Osteoblast (primary cell): ENCODE measurements around the gene TTC39B. TPM values are rescaled to one million over a fixed set of nuclear protein-coding genes. Genes with fewer than 3 reads are reported as not detected.
A peak's percentile ranks its signal among the peaks of the same experiment; 100 is the strongest.

Source experiments
- DNase-seq: peaks from one replicate; pipeline ENCODE4 v3.0.0; 2011; ENCODE audit warnings: low spot score, mixed read lengths; ENCODE audit not compliant: insufficient read length; ENCODE audit errors: missing footprints
- H2AFZ ChIP-seq: 2 replicates; pipeline ENCODE4 v1.6.0; 2011; ENCODE audit warnings: mild to moderate bottlenecking, low read length
- H3K27ac ChIP-seq: 2 replicates; pipeline ENCODE4 v1.5.1; 2011; ENCODE audit warnings: mild to moderate bottlenecking, low read depth, low read length, moderate library complexity
- H3K27me3 ChIP-seq: 2 replicates; pipeline ENCODE4 v1.6.0; 2012; ENCODE audit warnings: mild to moderate bottlenecking, control low read depth, inconsistent platforms, low read length, moderate library complexity; ENCODE audit not compliant: insufficient read depth
- H3K36me3 ChIP-seq: 2 replicates; pipeline ENCODE4 v1.5.1; 2011; ENCODE audit warnings: mild to moderate bottlenecking, low read length, control low read depth, moderate library complexity; ENCODE audit not compliant: insufficient read depth
- H3K4me1 ChIP-seq: 2 replicates; pipeline ENCODE4 v1.5.1; 2011; ENCODE audit warnings: mild to moderate bottlenecking, low read length, control low read depth, moderate library complexity; ENCODE audit not compliant: insufficient read depth
- H3K4me2 ChIP-seq: 2 replicates; pipeline ENCODE4 v1.6.0; 2011; ENCODE audit warnings: mild to moderate bottlenecking, low read length; ENCODE audit not compliant: insufficient read depth
- H3K4me3 ChIP-seq: fragments of 200-600 bp; sonication (generic); 3 replicates; pipeline ENCODE4 v1.5.1; 2012; ENCODE audit warnings: mild to moderate bottlenecking, low read length, inconsistent platforms; ENCODE audit not compliant: insufficient read depth
- H3K79me2 ChIP-seq: 2 replicates; pipeline ENCODE4 v1.6.0; 2012; ENCODE audit warnings: mild to moderate bottlenecking, low read length, control low read depth, inconsistent platforms; ENCODE audit not compliant: insufficient read depth
- H3K9me3 ChIP-seq: 2 replicates; pipeline ENCODE4 v1.5.1; 2011; ENCODE audit warnings: low read depth, low read length, control low read depth
- H4K20me1 ChIP-seq: 2 replicates; pipeline ENCODE4 v1.6.0; 2012; ENCODE audit warnings: mild to moderate bottlenecking, low read length, control low read depth; ENCODE audit not compliant: insufficient read depth
- CTCF ChIP-seq: IDR thresholded peaks from 2 replicates; pipeline ENCODE4 v1.5.1; 2011; ENCODE audit warnings: mild to moderate bottlenecking, low read depth, low read length, moderate library complexity; ENCODE audit errors: extremely low read depth
- total RNA-seq: library from RNA; depleted of rRNA; stranded (reverse); fragments of >200 nt; gene quantifications from 2 replicates; pipeline ENCODE4 v1.2.3, GENCODE V29; 2012

TTC39B gene
- total RNA-seq, 1 donor = 18.5 TPM

- H3K36me3 ChIP-seq = no peaks in the 10 kb centered on the region
- no peak for TF ChIP-seq CTCF
- no peak for DNase-seq
Measured at GRCh38 chr9:15317836-15318235, 10.8 kb upstream of the TTC39B start.

GRCh38 chr9:15311607-15312006, 4.6 kb upstream of the TTC39B start:
- Histone ChIP-seq H3K4me1 (peaks cover 6% of the 10 kb centered on the region), H3K4me2 (no peak overlapping the region), H3K27ac (no peak overlapping the region), H3K36me3 (no peaks in the 10 kb centered on the region), H3K9me3 (no peaks in the 10 kb centered on the region), H3K27me3 (no peaks in the 10 kb centered on the region), H2AFZ (no peak overlapping the region), H3K4me3 (no peak overlapping the region), H3K79me2 (no peaks in the 10 kb centered on the region), H4K20me1 (no peaks in the 10 kb centered on the region)
- TF ChIP-seq CTCF = no peak
- no peak for DNase-seq

More at GRCh38 chr9:15317836-15318235, 10.8 kb upstream of the TTC39B start:
- H3K9me3 ChIP-seq = no peaks in the 10 kb centered on the region
- H3K4me1 ChIP-seq = no peaks in the 10 kb centered on the region
- H3K27me3 ChIP-seq = no peaks in the 10 kb centered on the region
- no peaks in the 10 kb centered on the region for H3K79me2 ChIP-seq
- H3K27ac ChIP-seq = no peak overlapping the region
- H3K4me2 ChIP-seq = no peak overlapping the region
- H2AFZ ChIP-seq = no peak overlapping the region
- no peak overlapping the region for H3K4me3 ChIP-seq
- H4K20me1 ChIP-seq = no peaks in the 10 kb centered on the region

GRCh38 chr9:15310107-15310850, 3.3 kb upstream of the TTC39B start:
- H3K79me2 ChIP-seq = peaks cover 3% of the 10 kb centered on the region
- no peaks in the 10 kb centered on the region for H3K9me3 ChIP-seq
- no peaks in the 10 kb centered on the region for H4K20me1 ChIP-seq
- H2AFZ ChIP-seq = no peak overlapping the region
- no peak overlapping the region for H3K4me2 ChIP-seq
- DNase-seq = no peak
- no peak overlapping the region for H3K27ac ChIP-seq
- peaks cover 13% of the 10 kb centered on the region for H3K4me1 ChIP-seq
- H3K4me3 ChIP-seq = no peak overlapping the region
- no peaks in the 10 kb centered on the region for H3K27me3 ChIP-seq
- no peak for TF ChIP-seq CTCF
- no peaks in the 10 kb centered on the region for H3K36me3 ChIP-seq

GRCh38 chr9:15308511-15308910, 1.5 kb upstream of the TTC39B start:
- Histone ChIP-seq H3K27ac (no peak overlapping the region), H3K4me3 (no peak overlapping the region), H3K9me3 (no peaks in the 10 kb centered on the region), H3K27me3 (no peaks in the 10 kb centered on the region), H3K36me3 (no peaks in the 10 kb centered on the region), H3K4me1 (peaks cover 13% of the 10 kb centered on the region), H2AFZ (no peak overlapping the region), H3K79me2 (peaks cover 16% of the 10 kb centered on the region), H4K20me1 (no peaks in the 10 kb centered on the region), H3K4me2 (no peak overlapping the region)
- peak; percentile 66 for DNase-seq
- TF ChIP-seq CTCF = no peak
